ENCODE results near the gene SEPTIN10. TPM values are rescaled to one million over a fixed set of nuclear protein-coding genes. Genes with fewer than 3 reads are reported as not detected.

Gene SEPTIN10
- polyA plus RNA-seq, 1 donor from 2014 or later, result 7.4 TPM

- Histone ChIP-seq H3K27me3 (ENCODE audit: insufficient read depth, low read depth, low read length) (no peaks in the 10 kb centered on the region), H3K36me3 (ENCODE audit: insufficient read depth, low read length) (no peaks in the 10 kb centered on the region), H3K4me3 (ENCODE audit: low read length) (no peak overlapping the region), H2AFZ (ENCODE audit: low read depth, low read length) (no peak overlapping the region), H3K27ac (ENCODE audit: low read length) (no peak overlapping the region), H3K9me3 (ENCODE audit: low read length) (no peaks in the 10 kb centered on the region), H4K20me1 (ENCODE audit: insufficient read depth) (no peaks in the 10 kb centered on the region), H3K9me2 (ENCODE audit: insufficient read depth, low read length) (no peaks in the 10 kb centered on the region), H3F3A (ENCODE audit: insufficient read depth, low read length, poor library complexity, severe bottlenecking) (peaks cover 4% of the 10 kb centered on the region), H3K79me2 (replicated peaks; ENCODE audit: insufficient read depth, low read length) (no peaks in the 10 kb centered on the region), H3K4me2 (ENCODE audit: low read length) (no peak overlapping the region), H3K9ac (ENCODE audit: low read length) (no peak overlapping the region)
- TF ChIP-seq EP300 (conservative IDR thresholded peaks at IDR 0.05; ENCODE audit: poor library complexity, severe bottlenecking) (no peak), REST (IDR thresholded peaks at IDR 0.05; ENCODE audit: borderline replicate concordance) (no peak), CTCF (IDR thresholded peaks at IDR 0.05; ENCODE audit: poor library complexity, severe bottlenecking) (no peak), TAF1 (IDR thresholded peaks at IDR 0.05; ENCODE audit: low read depth) (no peak), RAD21 (conservative IDR thresholded peaks at IDR 0.05) (no peak), EZH2 (IDR thresholded peaks at IDR 0.05; ENCODE audit: borderline replicate concordance, insufficient read depth, low read length, poor library complexity, severe bottlenecking) (no peak), POLR2AphosphoS5 (IDR thresholded peaks at IDR 0.05) (no peak), MXI1 (conservative IDR thresholded peaks at IDR 0.05; ENCODE audit: poor library complexity, severe bottlenecking) (no peak), SMC3 (conservative IDR thresholded peaks at IDR 0.05; ENCODE audit: poor library complexity) (no peak)
These were observed 114.9 kb downstream of the SEPTIN10 start for GRCh38 chr2:109498906-109499305.

GRCh38 chr2:109497911-109498870, 115.6 kb downstream of the SEPTIN10 start:
- Histone ChIP-seq H3K4me3 (ENCODE audit: low read length) (peak overlapping the region; percentile 35), H3K4me2 (ENCODE audit: low read length) (peak overlapping the region; percentile 31), H3K36me3 (ENCODE audit: insufficient read depth, low read length) (no peaks in the 10 kb centered on the region), H3F3A (ENCODE audit: insufficient read depth, low read length, poor library complexity, severe bottlenecking) (peaks cover 4% of the 10 kb centered on the region), H3K9me2 (ENCODE audit: insufficient read depth, low read length) (no peaks in the 10 kb centered on the region), H3K27me3 (ENCODE audit: insufficient read depth, low read depth, low read length) (no peaks in the 10 kb centered on the region), H4K20me1 (ENCODE audit: insufficient read depth) (no peaks in the 10 kb centered on the region), H3K9me3 (ENCODE audit: low read length) (no peaks in the 10 kb centered on the region), H2AFZ (ENCODE audit: low read depth, low read length) (no peak overlapping the region), H3K79me2 (replicated peaks; ENCODE audit: insufficient read depth, low read length) (no peaks in the 10 kb centered on the region), H3K9ac (ENCODE audit: low read length) (no peak overlapping the region), H3K27ac (ENCODE audit: low read length) (peak overlapping the region; percentile 25)
- TF ChIP-seq SMC3 (conservative IDR thresholded peaks at IDR 0.05; ENCODE audit: poor library complexity), result no peak
- no peak for TF ChIP-seq TAF1 (IDR thresholded peaks at IDR 0.05; ENCODE audit: low read depth)
- TF ChIP-seq EP300 (conservative IDR thresholded peaks at IDR 0.05; ENCODE audit: poor library complexity, severe bottlenecking), result no peak
- TF ChIP-seq CTCF (IDR thresholded peaks at IDR 0.05; ENCODE audit: poor library complexity, severe bottlenecking), result no peak
- TF ChIP-seq RAD21 (conservative IDR thresholded peaks at IDR 0.05), result no peak
- TF ChIP-seq EZH2 (IDR thresholded peaks at IDR 0.05; ENCODE audit: borderline replicate concordance, insufficient read depth, low read length, poor library complexity, severe bottlenecking), result no peak
- TF ChIP-seq MXI1 (conservative IDR thresholded peaks at IDR 0.05; ENCODE audit: poor library complexity, severe bottlenecking), result no peak
- no peak for TF ChIP-seq POLR2AphosphoS5 (IDR thresholded peaks at IDR 0.05)
- no peak for TF ChIP-seq REST (IDR thresholded peaks at IDR 0.05; ENCODE audit: borderline replicate concordance)
